ENCODE measurements around the gene CENPB.
A peak's percentile ranks its signal among the peaks of the same experiment; 100 is the strongest.

Gene CENPB

DNA sequence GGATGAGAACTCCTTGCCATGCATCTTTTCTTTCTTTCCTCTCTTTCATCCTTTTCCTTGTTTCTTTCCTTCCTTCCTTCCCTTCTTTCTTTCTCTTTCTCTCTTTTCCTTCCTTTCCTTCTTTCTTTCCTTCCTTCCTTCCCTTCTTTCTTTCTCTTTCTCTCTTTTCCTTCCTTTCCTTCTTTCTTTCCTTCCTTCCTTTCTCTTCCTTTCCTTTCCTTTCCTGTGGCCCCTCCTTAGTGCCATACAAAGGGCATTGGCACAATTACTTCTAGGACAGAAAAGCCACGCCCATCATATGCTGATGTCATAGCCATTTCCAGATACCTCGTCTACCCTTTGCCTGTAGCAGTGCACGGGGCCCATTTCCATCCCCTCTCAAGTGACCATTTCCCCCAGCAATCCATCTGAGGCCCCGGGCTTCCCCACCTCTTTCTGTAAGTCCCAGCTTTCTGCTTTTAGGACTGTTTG lies 2.2 kb upstream of the CENPB start:
- Histone ChIP-seq H3K23ac (ENCODE audit: low read depth, low read length, poor library complexity) (no peak overlapping the region), H3K9me3 (replicated peaks in 1 of 2; ENCODE audit: control insufficient read depth in 2 of 2, insufficient read depth in 1 of 2, low read depth in 1 of 2, low read length in 2 of 2) (no peaks in the 10 kb centered on the region), H3K14ac (ENCODE audit: low read length) (no peak overlapping the region), H3K4me2 (ENCODE audit: insufficient read depth, low read length, poor library complexity, severe bottlenecking) (no peak overlapping the region), H3K9ac (ENCODE audit: low read depth, low read length, poor library complexity) (no peak overlapping the region), H4K91ac (ENCODE audit: low read depth, low read length, poor library complexity) (no peak overlapping the region), H3K27me3 (ENCODE audit: control insufficient read depth in 3 of 3, insufficient read depth in 3 of 3, low read depth in 1 of 3, low read length in 3 of 3) (peaks cover 0 to 1% (median 0%) of the 10 kb centered on the region in 3 experiments), H3K18ac (ENCODE audit: low read length) (no peak overlapping the region), H3K4me3 (ENCODE audit: low read length in 2 of 2) (no peak overlapping the region), H2BK12ac (ENCODE audit: low read length) (no peak overlapping the region), H3K4me1 (ENCODE audit: control insufficient read depth in 2 of 2, insufficient read depth in 1 of 2, low read depth in 1 of 2, low read length in 2 of 2) (peaks cover 0 to 14% of the 10 kb centered on the region in 2 donors), H3K36me3 (replicated peaks in 1 of 2; ENCODE audit: control insufficient read depth in 2 of 2, insufficient read depth in 2 of 2, low read length in 2 of 2) (peaks cover 0 to 4% of the 10 kb centered on the region in 2 donors), H4K8ac (ENCODE audit: low read depth, low read length) (no peak overlapping the region), H2BK120ac (ENCODE audit: low read depth, low read length) (no peak overlapping the region), H2AK5ac (ENCODE audit: low read depth, low read length) (no peak overlapping the region), H2BK5ac (ENCODE audit: low read length) (no peak overlapping the region), H2BK15ac (ENCODE audit: low read length) (no peak overlapping the region), H3K27ac (replicated peaks; ENCODE audit: low read length) (no peak overlapping the region), H3K4ac (ENCODE audit: low read length) (no peak overlapping the region), H3K79me1 (ENCODE audit: low read depth, low read length) (peaks cover 11% of the 10 kb centered on the region), H2AFZ (ENCODE audit: low read length) (no peak overlapping the region)
- DNase-seq (ENCODE audit: low spot score), result no peak
- no CpG with 5 or more reads among the region's 4 CpGs for WGBS, 2 donors (ENCODE audit: extremely low coverage in 2 of 2, insufficient read length in 2 of 2, insufficient replicate concordance in 1 of 2)

DNA sequence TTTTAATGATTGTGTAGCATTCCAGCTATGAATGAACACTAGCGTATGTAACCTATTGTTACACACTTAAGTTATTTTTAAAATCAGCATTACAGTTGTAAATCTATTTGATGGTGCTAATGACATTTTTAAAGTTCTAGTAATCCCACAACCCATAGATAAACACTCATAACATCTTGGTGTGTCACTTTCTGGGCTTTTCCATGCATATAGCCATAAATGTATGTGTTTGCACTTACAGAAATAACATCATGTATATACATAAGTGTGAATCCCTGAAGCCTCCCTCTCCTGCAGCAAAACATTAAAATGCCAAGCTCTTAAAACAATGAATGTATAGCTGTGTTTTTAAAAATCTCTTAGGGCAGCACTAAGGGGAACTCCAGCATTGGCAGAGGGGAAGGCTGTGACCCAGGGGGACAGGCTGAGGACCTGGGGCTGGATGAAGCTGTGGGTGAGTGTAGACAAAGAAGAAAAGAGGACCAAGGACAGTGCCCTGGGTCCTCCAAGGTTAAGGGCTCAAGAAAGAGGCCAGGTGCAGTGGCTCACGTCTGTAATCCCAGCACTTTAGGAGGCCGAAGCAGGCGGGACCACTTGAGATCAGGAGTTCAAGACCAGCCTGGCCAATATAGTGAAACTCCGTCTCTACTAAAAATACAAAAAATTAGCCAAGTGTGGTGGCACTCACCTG lies 929 bp upstream of the CENPB start:
- no peak overlapping the region for H3K14ac ChIP-seq (ENCODE audit: low read length)
- peaks cover 0 to 1% (median 0%) of the 10 kb centered on the region in 3 experiments for H3K27me3 ChIP-seq (ENCODE audit: control insufficient read depth in 3 of 3, insufficient read depth in 3 of 3, low read depth in 1 of 3, low read length in 3 of 3)
- H3K4me3 ChIP-seq (ENCODE audit: low read length in 2 of 2), result peak overlapping the region in 1 of 2 donors; percentile 13
- no peak overlapping the region for H3K18ac ChIP-seq (ENCODE audit: low read length)
- no peak overlapping the region for H4K8ac ChIP-seq (ENCODE audit: low read depth, low read length)
- no peak overlapping the region for H3K4ac ChIP-seq (ENCODE audit: low read length)
- H2AK5ac ChIP-seq (ENCODE audit: low read depth, low read length), result no peak overlapping the region
- H2BK15ac ChIP-seq (ENCODE audit: low read length), result no peak overlapping the region
- H2BK120ac ChIP-seq (ENCODE audit: low read depth, low read length), result no peak overlapping the region
- peaks cover 0 to 14% of the 10 kb centered on the region in 2 donors for H3K4me1 ChIP-seq (ENCODE audit: control insufficient read depth in 2 of 2, insufficient read depth in 1 of 2, low read depth in 1 of 2, low read length in 2 of 2)
- H3K79me1 ChIP-seq (ENCODE audit: low read depth, low read length), result peaks cover 11% of the 10 kb centered on the region
- DNase-seq (ENCODE audit: low spot score), result no peak
- H3K9ac ChIP-seq (ENCODE audit: low read depth, low read length, poor library complexity), result no peak overlapping the region
- H3K9me3 ChIP-seq (replicated peaks in 1 of 2; ENCODE audit: control insufficient read depth in 2 of 2, insufficient read depth in 1 of 2, low read depth in 1 of 2, low read length in 2 of 2), result no peaks in the 10 kb centered on the region
- H3K23ac ChIP-seq (ENCODE audit: low read depth, low read length, poor library complexity), result no peak overlapping the region
- H3K27ac ChIP-seq (replicated peaks; ENCODE audit: low read length), result no peak overlapping the region
- no CpG with 5 or more reads among the region's 5 CpGs for WGBS, 2 donors (ENCODE audit: extremely low coverage in 2 of 2, insufficient read length in 2 of 2, insufficient replicate concordance in 1 of 2)
- H2AFZ ChIP-seq (ENCODE audit: low read length), result peak overlapping the region; percentile 27
- no peak overlapping the region for H2BK12ac ChIP-seq (ENCODE audit: low read length)
- peaks cover 0 to 4% of the 10 kb centered on the region in 2 donors for H3K36me3 ChIP-seq (replicated peaks in 1 of 2; ENCODE audit: control insufficient read depth in 2 of 2, insufficient read depth in 2 of 2, low read length in 2 of 2)
- H2BK5ac ChIP-seq (ENCODE audit: low read length), result no peak overlapping the region
- no peak overlapping the region for H3K4me2 ChIP-seq (ENCODE audit: insufficient read depth, low read length, poor library complexity, severe bottlenecking)
- no peak overlapping the region for H4K91ac ChIP-seq (ENCODE audit: low read depth, low read length, poor library complexity)

DNA sequence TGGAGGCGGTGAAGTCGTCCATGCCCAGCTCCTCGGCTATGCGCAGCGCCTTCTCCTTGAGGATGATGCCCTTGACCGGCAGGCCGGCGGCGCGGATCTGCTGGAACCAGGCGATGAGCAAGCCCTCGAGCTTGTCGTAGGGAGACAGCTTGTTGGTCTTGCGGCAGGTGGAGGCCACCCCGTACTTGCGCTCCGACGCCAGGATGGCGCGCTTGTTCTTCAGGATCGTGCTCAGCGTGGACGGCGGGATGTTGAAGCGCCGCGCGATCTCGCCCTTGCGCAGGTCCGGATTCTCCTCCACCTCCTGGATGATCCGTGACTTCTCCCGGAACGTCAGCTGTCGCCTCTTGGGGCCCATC lies 435 bp downstream of the CENPB start:
- Histone ChIP-seq H3K27me3 (ENCODE audit: control insufficient read depth in 3 of 3, insufficient read depth in 3 of 3, low read depth in 1 of 3, low read length in 3 of 3) (peaks cover 0 to 1% (median 0%) of the 10 kb centered on the region in 3 experiments), H2BK15ac (ENCODE audit: low read length) (peak overlapping the region; percentile 71), H3K9me3 (replicated peaks in 1 of 2; ENCODE audit: control insufficient read depth in 2 of 2, insufficient read depth in 1 of 2, low read depth in 1 of 2, low read length in 2 of 2) (no peaks in the 10 kb centered on the region), H3K14ac (ENCODE audit: low read length) (peak overlapping the region; percentile 100), H3K79me1 (ENCODE audit: low read depth, low read length) (peaks cover 11% of the 10 kb centered on the region), H2BK12ac (ENCODE audit: low read length) (peak overlapping the region; percentile 35), H3K23ac (ENCODE audit: low read depth, low read length, poor library complexity) (peak overlapping the region; percentile 99), H3K27ac (replicated peaks; ENCODE audit: low read length) (no peak overlapping the region), H2BK5ac (ENCODE audit: low read length) (peak overlapping the region; percentile 89), H3K4me2 (ENCODE audit: insufficient read depth, low read length, poor library complexity, severe bottlenecking) (peak overlapping the region; percentile 94), H3K9ac (ENCODE audit: low read depth, low read length, poor library complexity) (peak overlapping the region; percentile 98), H3K18ac (ENCODE audit: low read length) (peak overlapping the region; percentile 98), H3K36me3 (replicated peaks in 1 of 2; ENCODE audit: control insufficient read depth in 2 of 2, insufficient read depth in 2 of 2, low read length in 2 of 2) (peaks cover 0 to 4% of the 10 kb centered on the region in 2 donors), H2AK5ac (ENCODE audit: low read depth, low read length) (peak overlapping the region; percentile 88), H4K8ac (ENCODE audit: low read depth, low read length) (no peak overlapping the region), H4K91ac (ENCODE audit: low read depth, low read length, poor library complexity) (peak overlapping the region; percentile 83), H2BK120ac (ENCODE audit: low read depth, low read length) (no peak overlapping the region), H2AFZ (ENCODE audit: low read length) (peak overlapping the region; percentile 41), H3K4me3 (ENCODE audit: low read length in 2 of 2) (peak overlapping the region; percentile 44 to 88), H3K4ac (ENCODE audit: low read length) (peak overlapping the region; percentile 97), H3K4me1 (ENCODE audit: control insufficient read depth in 2 of 2, insufficient read depth in 1 of 2, low read depth in 1 of 2, low read length in 2 of 2) (peaks cover 0 to 15% of the 10 kb centered on the region in 2 donors)
- DNase-seq (ENCODE audit: low spot score), result no peak
- WGBS, 2 donors (ENCODE audit: extremely low coverage in 2 of 2, insufficient read length in 2 of 2, insufficient replicate concordance in 1 of 2), result no CpG with 5 or more reads among the region's 35 CpGs

DNA sequence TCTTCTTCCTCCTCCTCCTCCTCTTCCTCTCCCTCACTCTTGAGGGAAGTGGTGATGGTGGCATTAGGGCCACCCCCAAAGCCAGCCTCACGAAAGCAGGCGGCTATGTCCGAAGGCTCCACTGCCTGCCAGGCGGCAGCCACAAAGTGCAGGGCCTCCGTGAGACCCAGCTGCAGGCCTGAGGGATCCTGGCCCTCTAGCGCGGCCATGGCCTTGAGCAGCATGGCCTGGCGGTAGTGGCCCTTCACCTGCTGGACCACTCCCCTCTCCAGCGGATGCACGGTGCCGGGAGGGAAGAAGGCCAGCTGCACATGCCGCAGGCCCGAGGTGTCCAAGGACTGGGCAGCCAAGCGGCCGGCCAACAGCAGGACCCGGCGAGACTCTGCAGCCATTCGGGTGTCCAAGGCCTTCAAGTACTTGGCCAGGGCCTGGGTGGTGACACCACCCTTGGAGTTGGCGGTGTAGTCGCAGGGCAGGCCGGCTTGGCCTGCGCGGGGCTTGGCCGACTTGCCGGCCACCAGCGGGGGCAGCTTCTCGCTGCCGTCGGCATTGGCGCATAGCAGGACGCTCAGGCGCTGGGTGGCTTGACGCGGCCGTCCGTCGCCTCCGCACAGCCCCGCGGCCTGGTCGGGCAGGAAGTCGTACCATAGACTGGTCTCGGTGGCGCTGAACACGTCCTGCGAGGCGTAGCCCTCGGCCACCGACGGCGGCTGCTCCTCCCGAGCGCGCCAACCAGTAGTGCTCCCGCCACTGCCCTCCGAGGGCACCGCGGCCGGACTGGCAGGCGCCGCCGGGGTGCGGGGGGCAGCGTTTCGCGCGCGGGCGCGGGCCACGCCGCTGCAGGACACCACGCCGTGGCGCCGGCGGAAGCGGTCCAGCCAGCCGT lies 1.1 kb downstream of the CENPB start:
- Histone ChIP-seq H2BK12ac (ENCODE audit: low read length) (peak overlapping the region; percentile 35), H3K27ac (replicated peaks; ENCODE audit: low read length) (no peak overlapping the region), H3K4me2 (ENCODE audit: insufficient read depth, low read length, poor library complexity, severe bottlenecking) (peak overlapping the region; percentile 94), H3K79me1 (ENCODE audit: low read depth, low read length) (peaks cover 11% of the 10 kb centered on the region), H2AK5ac (ENCODE audit: low read depth, low read length) (peak overlapping the region; percentile 88), H2BK120ac (ENCODE audit: low read depth, low read length) (no peak overlapping the region), H3K4me1 (ENCODE audit: control insufficient read depth in 2 of 2, insufficient read depth in 1 of 2, low read depth in 1 of 2, low read length in 2 of 2) (peaks cover 3 to 17% of the 10 kb centered on the region in 2 donors), H3K36me3 (replicated peaks in 1 of 2; ENCODE audit: control insufficient read depth in 2 of 2, insufficient read depth in 2 of 2, low read length in 2 of 2) (peaks cover 0 to 4% of the 10 kb centered on the region in 2 donors), H2AFZ (ENCODE audit: low read length) (no peak overlapping the region), H4K8ac (ENCODE audit: low read depth, low read length) (no peak overlapping the region), H4K91ac (ENCODE audit: low read depth, low read length, poor library complexity) (peak overlapping the region; percentile 83), H3K9ac (ENCODE audit: low read depth, low read length, poor library complexity) (peak overlapping the region; percentile 98), H2BK15ac (ENCODE audit: low read length) (peak overlapping the region; percentile 71), H3K23ac (ENCODE audit: low read depth, low read length, poor library complexity) (peak overlapping the region; percentile 99), H2BK5ac (ENCODE audit: low read length) (peak overlapping the region; percentile 89), H3K4ac (ENCODE audit: low read length) (peak overlapping the region; percentile 97), H3K4me3 (ENCODE audit: low read length in 2 of 2) (peak overlapping the region; percentile 44 to 88), H3K27me3 (ENCODE audit: control insufficient read depth in 3 of 3, insufficient read depth in 3 of 3, low read depth in 1 of 3, low read length in 3 of 3) (peaks cover 0 to 2% (median 0%) of the 10 kb centered on the region in 3 experiments), H3K9me3 (replicated peaks in 1 of 2; ENCODE audit: control insufficient read depth in 2 of 2, insufficient read depth in 1 of 2, low read depth in 1 of 2, low read length in 2 of 2) (no peaks in the 10 kb centered on the region), H3K14ac (ENCODE audit: low read length) (no peak overlapping the region), H3K18ac (ENCODE audit: low read length) (peak overlapping the region; percentile 98)
- WGBS, 2 donors (ENCODE audit: extremely low coverage in 2 of 2, insufficient read length in 2 of 2, insufficient replicate concordance in 1 of 2), result no CpG with 5 or more reads among the region's 79 CpGs
- no peak for DNase-seq (ENCODE audit: low spot score)
